ENCODE data around the gene NUMA1. TPM values are rescaled to one million over a fixed set of nuclear protein-coding genes. Genes with fewer than 3 reads are reported as not detected.

Gene NUMA1
- total RNA-seq, 4 donors from 2014 or later: 163 to 272 (median 202) TPM

DNA sequence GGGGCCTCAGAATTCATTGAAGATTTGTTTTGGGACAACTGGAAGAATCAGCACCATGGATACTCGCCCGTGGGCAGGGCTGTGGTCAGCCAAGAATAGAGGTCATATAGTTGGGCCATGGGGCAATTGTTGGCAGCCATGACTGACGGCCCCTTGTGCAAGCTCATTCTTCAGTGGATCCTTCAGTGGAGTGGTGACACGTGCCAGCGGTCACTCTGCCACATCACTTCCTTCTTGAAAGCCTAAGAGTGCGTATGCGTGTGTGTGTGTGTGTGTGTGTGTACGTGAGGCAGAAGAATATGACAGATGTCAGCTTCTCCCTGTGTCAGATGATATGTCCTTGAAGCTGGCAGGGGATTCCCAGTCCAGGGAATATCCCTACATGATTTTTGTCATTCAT is 83.4 kb downstream of the NUMA1 start:
- in situ Hi-C loops (cut with MboI; ENCODE audit: low sequenced_read_pairs in 4 of 4): loop anchor here in 2 of 4 donors (25.0 kb wide), 2 partner anchors 415 to 440 kb away; partner anchors contain the start of gene CLPB (in 1 of the 2)
- no peak for TF ChIP-seq POLR2A (IDR thresholded peaks at IDR 0.05)
- no peak for TF ChIP-seq CTCF (IDR thresholded peaks at IDR 0.05 in 4 of 5, conservative IDR thresholded peaks at IDR 0.05 in 1 of 5)
- Histone ChIP-seq H3K36me3 (no peaks in the 10 kb centered on the region), H3K4me3 (no peak overlapping the region), H3K4me1 (peaks cover 7 to 10% of the 10 kb centered on the region in 2 donors), H3K27me3 (no peaks in the 10 kb centered on the region), H3K9me3 (no peaks in the 10 kb centered on the region), H3K27ac (peak overlapping the region in 2 of 4 donors; percentile 48 to 73)
- ATAC-seq (peak in 1 of 2 donors; percentile 75), DNase-seq (peak in 1 of 2 donors; percentile 78)
- intact Hi-C loops (cut with DNase I; ENCODE audit: low total_unique reads): no loop called here

DNA sequence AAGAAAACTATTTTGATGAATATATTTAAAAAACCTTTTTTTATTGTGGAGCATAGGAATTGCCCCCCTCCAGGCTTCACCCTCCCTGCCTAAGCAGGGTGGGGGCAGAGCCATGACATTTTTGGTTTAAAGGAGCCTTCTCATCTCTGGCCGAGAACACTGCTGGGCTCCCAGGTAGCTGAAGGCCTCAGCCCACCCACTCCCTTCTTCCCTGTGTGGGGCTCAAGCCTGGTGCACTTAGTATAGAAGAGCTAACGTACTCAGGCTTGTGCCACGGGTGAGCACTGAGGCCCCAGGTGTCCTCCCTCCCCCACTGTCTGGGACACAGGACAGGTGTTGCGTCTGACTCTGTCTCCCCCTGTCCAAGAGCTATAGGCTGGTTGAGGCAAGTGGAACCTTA is 83.8 kb downstream of the NUMA1 start:
- no peak for ATAC-seq
- Histone ChIP-seq H3K27me3 (no peaks in the 10 kb centered on the region), H3K27ac (peak overlapping the region in 1 of 4 donors; percentile 48), H3K36me3 (no peaks in the 10 kb centered on the region), H3K4me3 (no peak overlapping the region), H3K9me3 (no peaks in the 10 kb centered on the region), H3K4me1 (peaks cover 7 to 10% of the 10 kb centered on the region in 2 donors)
- in situ Hi-C loops (cut with MboI; ENCODE audit: low sequenced_read_pairs in 4 of 4) (loop anchor here in 2 of 4 donors (25.0 kb wide), 2 partner anchors 416 to 441 kb away; partner anchors contain the start of gene CLPB (in 1 of the 2)), intact Hi-C loops (cut with DNase I; ENCODE audit: low total_unique reads) (no loop called here)
- DNase-seq: no peak
- TF ChIP-seq POLR2A (IDR thresholded peaks at IDR 0.05): no peak
- no peak for TF ChIP-seq CTCF (IDR thresholded peaks at IDR 0.05 in 4 of 5, conservative IDR thresholded peaks at IDR 0.05 in 1 of 5)

GRCh38 chr11:71995726-71996291 is 84.5 kb downstream of the NUMA1 start:
- no peak for DNase-seq
- Histone ChIP-seq H3K27me3 (no peaks in the 10 kb centered on the region), H3K4me1 (peaks cover 7 to 10% of the 10 kb centered on the region in 2 donors), H3K9me3 (no peaks in the 10 kb centered on the region), H3K36me3 (peaks cover 0 to 5% of the 10 kb centered on the region in 2 donors), H3K4me3 (no peak overlapping the region), H3K27ac (no peak overlapping the region)
- TF ChIP-seq CTCF (IDR thresholded peaks at IDR 0.05 in 4 of 5, conservative IDR thresholded peaks at IDR 0.05 in 1 of 5) (no peak), POLR2A (IDR thresholded peaks at IDR 0.05) (no peak)
- ATAC-seq: no peak
- intact Hi-C loops (cut with DNase I; ENCODE audit: low total_unique reads) (no loop called here), in situ Hi-C loops (cut with MboI; ENCODE audit: low sequenced_read_pairs in 4 of 4) (loop anchor here in 2 of 4 donors (25.0 kb wide), 2 partner anchors 416 to 441 kb away; partner anchors contain the start of gene CLPB (in 1 of the 2))

- intact Hi-C loops (cut with DNase I; ENCODE audit: low total_unique reads) (no loop called here), in situ Hi-C loops (cut with MboI; ENCODE audit: low sequenced_read_pairs in 4 of 4) (loop anchor here in 2 of 4 donors (25.0 kb wide), 2 partner anchors 418 to 443 kb away; partner anchors contain the start of gene CLPB (in 1 of the 2))
- Histone ChIP-seq H3K4me3 (no peak overlapping the region), H3K4me1 (peaks cover 4 to 7% of the 10 kb centered on the region in 2 donors), H3K9me3 (no peaks in the 10 kb centered on the region), H3K27ac (no peak overlapping the region), H3K36me3 (peaks cover 0 to 10% of the 10 kb centered on the region in 2 donors), H3K27me3 (no peaks in the 10 kb centered on the region)
- ATAC-seq (no peak), DNase-seq (no peak)
- TF ChIP-seq CTCF (IDR thresholded peaks at IDR 0.05 in 4 of 5, conservative IDR thresholded peaks at IDR 0.05 in 1 of 5) (no peak), POLR2A (IDR thresholded peaks at IDR 0.05) (no peak)
These were observed 85.6 kb downstream of the NUMA1 start for GRCh38 chr11:71994786-71995185.

Measured in gastrocnemius medialis (tissue), 4 donors.